Progenitor cell of endocrine pancreas (in vitro differentiated cells): ENCODE measurements around the gene TPH2. TPM values are rescaled to one million over a fixed set of nuclear protein-coding genes. Genes with fewer than 3 reads are reported as not detected.
A peak's percentile ranks its signal among the peaks of the same experiment; 100 is the strongest.

Source experiments
- DNase-seq: peaks from one replicate; pipeline ENCODE4 v3.0.0; 2021; ENCODE audit warnings: low spot score; ENCODE audit not compliant: unreplicated experiment
- H3K27ac Mint-ChIP-seq: 2 replicates; pipeline ENCODE4 v1.8.0; 2021; ENCODE audit warnings: mild to moderate bottlenecking, moderate library complexity, mixed read lengths
- H3K27me3 Mint-ChIP-seq: 2 replicates; pipeline ENCODE4 v1.8.0; 2021; ENCODE audit warnings: mixed read lengths
- H3K36me3 Mint-ChIP-seq: 2 replicates; pipeline ENCODE4 v1.8.0; 2022; ENCODE audit warnings: mixed read lengths; ENCODE audit not compliant: insufficient read depth
- H3K4me1 Mint-ChIP-seq: 2 replicates; pipeline ENCODE4 v1.8.0; 2021; ENCODE audit warnings: low read depth, mixed read lengths
- H3K4me3 Mint-ChIP-seq: 2 replicates; pipeline ENCODE4 v1.8.0; 2021; ENCODE audit warnings: low read depth, mild to moderate bottlenecking, moderate library complexity, mixed read lengths
- H3K9me3 Mint-ChIP-seq: 2 replicates; pipeline ENCODE4 v1.8.0; 2021; ENCODE audit warnings: low read depth, mixed read lengths
- long read RNA-seq: library from polyadenylated mRNA; unstranded; transcript quantifications from one replicate; pipeline ENCODE4 v2.0.0, GENCODE V29; 2020
- total RNA-seq: library from RNA; stranded (reverse); gene quantifications from 2 replicates; pipeline ENCODE4 v1.2.1, GENCODE V29; 2021
- TF ChIP-seq, protein P1 (sequence below): fragments of 200-600 bp; sonication (generic); IDR thresholded peaks from one replicate; pipeline ENCODE4 v1.5.0; 2021; ENCODE audit warnings: antibody characterized with exemption, mild to moderate bottlenecking; ENCODE audit not compliant: unreplicated experiment

Gene TPH2
- total RNA-seq: not detected in 2 replicates
- long read RNA-seq: 0 reads

GRCh38 chr12:71938728-71939385 lies at the start of gene TPH2:
TSS of gene TPH2 (plus strand) at chr12:71938845. CDS start at chr12:71938987, 142 bp downstream.
- H3K4me3 Mint-ChIP-seq: no peak within 1 kb of the TSS
- H3K27me3 Mint-ChIP-seq: no peaks in the 10 kb centered on the region

DNA sequence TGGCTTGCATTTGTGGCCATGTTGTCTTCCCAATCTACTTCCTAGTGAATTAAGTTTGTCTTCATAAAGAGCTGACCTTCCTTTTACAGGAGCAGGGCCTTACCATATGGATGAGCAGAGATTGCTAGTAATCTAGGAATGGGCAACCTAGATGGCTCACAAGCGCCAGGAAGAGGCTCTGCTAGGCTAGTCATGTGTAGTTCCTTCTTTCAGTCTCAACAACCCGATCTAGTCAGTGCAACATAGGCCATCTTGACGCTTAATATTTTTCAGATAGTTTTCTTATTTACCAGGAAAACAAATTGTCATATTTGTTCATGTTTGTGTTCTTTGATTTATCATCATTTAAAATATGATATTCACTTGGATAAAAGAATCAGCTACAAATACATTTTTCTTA lies 48.2 kb upstream of the TPH2 start:
- peaks cover 2% of the 10 kb centered on the region for H3K36me3 Mint-ChIP-seq
- no peak overlapping the region for H3K4me3 Mint-ChIP-seq
- TF ChIP-seq, protein P1, sequence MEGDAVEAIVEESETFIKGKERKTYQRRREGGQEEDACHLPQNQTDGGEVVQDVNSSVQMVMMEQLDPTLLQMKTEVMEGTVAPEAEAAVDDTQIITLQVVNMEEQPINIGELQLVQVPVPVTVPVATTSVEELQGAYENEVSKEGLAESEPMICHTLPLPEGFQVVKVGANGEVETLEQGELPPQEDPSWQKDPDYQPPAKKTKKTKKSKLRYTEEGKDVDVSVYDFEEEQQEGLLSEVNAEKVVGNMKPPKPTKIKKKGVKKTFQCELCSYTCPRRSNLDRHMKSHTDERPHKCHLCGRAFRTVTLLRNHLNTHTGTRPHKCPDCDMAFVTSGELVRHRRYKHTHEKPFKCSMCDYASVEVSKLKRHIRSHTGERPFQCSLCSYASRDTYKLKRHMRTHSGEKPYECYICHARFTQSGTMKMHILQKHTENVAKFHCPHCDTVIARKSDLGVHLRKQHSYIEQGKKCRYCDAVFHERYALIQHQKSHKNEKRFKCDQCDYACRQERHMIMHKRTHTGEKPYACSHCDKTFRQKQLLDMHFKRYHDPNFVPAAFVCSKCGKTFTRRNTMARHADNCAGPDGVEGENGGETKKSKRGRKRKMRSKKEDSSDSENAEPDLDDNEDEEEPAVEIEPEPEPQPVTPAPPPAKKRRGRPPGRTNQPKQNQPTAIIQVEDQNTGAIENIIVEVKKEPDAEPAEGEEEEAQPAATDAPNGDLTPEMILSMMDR: no peak
- DNase-seq: no peak
- H3K9me3 Mint-ChIP-seq: no peaks in the 10 kb centered on the region
- no peaks in the 10 kb centered on the region for H3K4me1 Mint-ChIP-seq
- H3K27me3 Mint-ChIP-seq: no peaks in the 10 kb centered on the region
- H3K27ac Mint-ChIP-seq: no peak overlapping the region

More at GRCh38 chr12:71938728-71939385, at the start of gene TPH2:
- TF ChIP-seq, protein P1: peak; percentile 79
- DNase-seq: peak; percentile 82
- Mint-ChIP-seq H3K36me3 (no peaks in the 10 kb centered on the region), H3K4me1 (no peaks in the 10 kb centered on the region), H3K9me3 (no peaks in the 10 kb centered on the region), H3K27ac (no peak within 1 kb of the TSS)

DNA sequence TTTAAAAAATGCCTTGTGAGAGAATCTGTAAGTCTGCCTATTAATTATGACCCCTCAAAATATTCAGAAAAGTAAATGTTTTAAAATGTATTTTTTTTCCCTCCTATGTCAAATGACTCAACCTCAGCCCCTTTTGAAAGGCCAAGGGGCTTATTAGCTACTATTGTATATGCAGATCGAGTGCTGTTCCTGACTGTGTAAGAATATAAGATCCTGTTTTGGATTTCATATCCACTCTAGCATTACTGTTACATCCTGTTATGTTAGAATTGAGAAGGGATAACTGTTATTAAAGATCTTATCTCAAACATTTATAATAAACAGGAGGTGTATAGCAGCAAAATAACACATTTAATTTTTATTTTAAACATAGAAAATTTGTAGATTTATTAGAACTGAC lies 46.6 kb upstream of the TPH2 start:
- Mint-ChIP-seq H3K36me3 (peaks cover 8% of the 10 kb centered on the region), H3K27ac (no peak overlapping the region), H3K4me3 (no peak overlapping the region), H3K27me3 (no peaks in the 10 kb centered on the region), H3K4me1 (no peaks in the 10 kb centered on the region), H3K9me3 (no peaks in the 10 kb centered on the region)
- DNase-seq: no peak
- TF ChIP-seq, protein P1: no peak

DNA sequence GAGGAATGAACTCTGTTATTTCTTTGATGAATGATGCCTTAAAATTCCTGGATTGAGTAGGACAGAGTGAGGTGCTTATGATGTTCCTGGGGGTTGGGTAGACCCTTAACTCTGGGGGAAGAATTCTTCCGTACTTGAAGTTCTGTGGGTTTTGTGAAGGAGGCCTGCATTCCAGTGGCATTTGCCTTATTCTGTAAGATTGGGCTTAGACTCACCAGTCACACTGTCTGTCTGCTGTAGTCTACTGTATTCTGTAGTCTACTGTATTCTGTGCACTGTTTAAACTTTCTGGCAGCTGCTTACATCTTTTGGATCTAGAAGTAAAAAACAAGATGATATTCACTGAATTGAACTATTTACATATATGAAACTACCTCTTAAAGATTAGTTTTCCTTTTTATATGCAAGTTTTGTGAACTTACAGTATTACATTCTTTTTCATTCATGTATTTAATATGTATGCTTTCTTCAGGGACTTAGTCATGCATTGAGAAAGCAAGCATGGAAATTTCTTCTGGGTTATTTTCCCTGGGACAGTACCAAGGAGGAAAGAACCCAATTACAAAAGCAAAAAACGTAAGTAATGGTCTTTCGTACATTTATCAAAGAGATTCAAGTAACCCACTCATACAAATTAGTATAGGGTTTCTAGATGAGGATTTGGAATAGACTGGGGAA lies 42.3 kb upstream of the TPH2 start:
- peaks cover 10% of the 10 kb centered on the region for H3K36me3 Mint-ChIP-seq
- no peaks in the 10 kb centered on the region for H3K4me1 Mint-ChIP-seq
- no peak overlapping the region for H3K27ac Mint-ChIP-seq
- H3K27me3 Mint-ChIP-seq: no peaks in the 10 kb centered on the region
- TF ChIP-seq, protein P1: no peak
- H3K4me3 Mint-ChIP-seq: no peak overlapping the region
- DNase-seq: no peak
- no peaks in the 10 kb centered on the region for H3K9me3 Mint-ChIP-seq

DNA sequence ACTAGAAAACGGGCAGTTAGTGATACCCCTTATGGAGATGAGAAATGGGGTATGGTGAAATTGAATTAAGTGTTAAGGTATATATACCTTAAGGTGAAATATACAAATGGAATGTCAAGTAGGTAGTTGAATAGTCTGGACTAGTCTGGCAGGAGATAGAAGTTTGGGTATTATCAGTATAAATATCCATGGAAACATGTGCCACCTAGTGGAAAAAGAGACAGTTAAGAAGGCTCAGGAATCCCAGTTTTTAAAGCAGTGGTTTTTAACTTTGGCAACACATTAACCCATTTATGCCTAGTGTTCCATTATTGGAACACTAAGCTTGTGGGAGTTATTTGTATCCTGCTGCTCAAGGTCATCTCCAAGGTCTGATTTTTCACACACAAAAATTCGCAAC lies 38.6 kb upstream of the TPH2 start:
- H3K4me1 Mint-ChIP-seq: no peaks in the 10 kb centered on the region
- H3K27me3 Mint-ChIP-seq: no peaks in the 10 kb centered on the region
- H3K9me3 Mint-ChIP-seq: no peaks in the 10 kb centered on the region
- no peak for DNase-seq
- H3K36me3 Mint-ChIP-seq: peaks cover 24% of the 10 kb centered on the region
- no peak overlapping the region for H3K4me3 Mint-ChIP-seq
- H3K27ac Mint-ChIP-seq: no peak overlapping the region
- TF ChIP-seq, protein P1: peak; percentile 11
